Activated T-helper 1 cell treated with anti-CD3 and anti-CD28 coated beads, Interleukin-2, amount 50 U/mL, for 16 hours (primary cell): ENCODE results near the gene UBAC1.

Experiments used
- DNase-seq, 2 donors: peaks; one replicate each; pipeline ENCODE4 v3.0.0-alpha.2; 2020; ENCODE audit warnings: low read depth in 1 of 2, low spot score in 1 of 2

The UBAC1 gene

DNA sequence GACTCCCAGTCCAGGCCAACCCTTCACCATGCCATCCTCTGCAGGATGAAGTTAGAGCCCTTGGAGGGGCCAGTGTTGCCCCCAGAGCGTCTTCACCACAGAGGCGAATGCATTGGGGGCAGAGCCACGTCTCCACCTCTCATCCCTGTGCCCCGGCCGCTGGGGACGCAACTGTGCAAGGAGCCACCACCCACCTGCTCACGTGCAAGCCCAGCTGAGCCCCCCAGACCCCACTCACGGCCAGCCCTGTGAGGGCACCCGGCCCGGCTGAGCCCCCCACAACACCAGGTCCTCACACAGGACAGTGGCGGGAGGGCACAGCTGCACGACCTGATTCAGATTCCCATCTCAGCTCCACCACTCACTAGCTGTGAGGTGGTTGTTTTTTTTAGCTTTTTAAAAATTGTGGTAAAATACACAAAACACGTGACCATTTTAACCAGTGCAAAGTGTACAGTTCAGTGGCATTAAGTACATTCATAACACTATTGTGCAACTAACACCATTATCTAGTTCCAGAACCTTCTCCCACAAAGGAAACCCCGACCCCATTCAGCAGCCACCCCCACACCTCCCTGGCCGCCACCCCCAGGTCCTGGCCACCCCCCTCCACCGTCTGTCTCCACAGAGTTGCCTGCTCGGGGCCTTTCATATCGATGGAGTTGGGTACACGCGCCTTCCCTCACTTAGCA is 33.5 kb upstream of the UBAC1 start:
- DNase-seq: no peak

- no peak for DNase-seq
Observed at GRCh38 chr9:135993765-135994500, 32.8 kb upstream of the UBAC1 start.

DNA sequence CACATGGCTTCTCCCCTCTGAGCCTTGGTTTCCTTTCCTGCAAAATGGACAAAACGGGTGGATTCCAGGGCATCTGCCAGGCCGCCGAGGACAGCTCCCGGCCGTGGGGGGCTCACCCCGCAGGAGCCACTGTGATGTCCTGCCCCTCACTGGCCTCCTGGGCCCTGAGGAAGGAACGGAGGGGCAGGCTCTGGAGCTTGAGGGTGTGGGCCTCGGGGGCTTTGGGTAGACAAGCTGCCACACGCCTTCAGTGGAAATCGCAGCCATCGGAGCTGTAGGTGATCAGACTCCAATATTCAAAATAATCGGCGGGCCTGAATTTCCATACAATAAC is 32.2 kb upstream of the UBAC1 start:
- no peak for DNase-seq

DNA sequence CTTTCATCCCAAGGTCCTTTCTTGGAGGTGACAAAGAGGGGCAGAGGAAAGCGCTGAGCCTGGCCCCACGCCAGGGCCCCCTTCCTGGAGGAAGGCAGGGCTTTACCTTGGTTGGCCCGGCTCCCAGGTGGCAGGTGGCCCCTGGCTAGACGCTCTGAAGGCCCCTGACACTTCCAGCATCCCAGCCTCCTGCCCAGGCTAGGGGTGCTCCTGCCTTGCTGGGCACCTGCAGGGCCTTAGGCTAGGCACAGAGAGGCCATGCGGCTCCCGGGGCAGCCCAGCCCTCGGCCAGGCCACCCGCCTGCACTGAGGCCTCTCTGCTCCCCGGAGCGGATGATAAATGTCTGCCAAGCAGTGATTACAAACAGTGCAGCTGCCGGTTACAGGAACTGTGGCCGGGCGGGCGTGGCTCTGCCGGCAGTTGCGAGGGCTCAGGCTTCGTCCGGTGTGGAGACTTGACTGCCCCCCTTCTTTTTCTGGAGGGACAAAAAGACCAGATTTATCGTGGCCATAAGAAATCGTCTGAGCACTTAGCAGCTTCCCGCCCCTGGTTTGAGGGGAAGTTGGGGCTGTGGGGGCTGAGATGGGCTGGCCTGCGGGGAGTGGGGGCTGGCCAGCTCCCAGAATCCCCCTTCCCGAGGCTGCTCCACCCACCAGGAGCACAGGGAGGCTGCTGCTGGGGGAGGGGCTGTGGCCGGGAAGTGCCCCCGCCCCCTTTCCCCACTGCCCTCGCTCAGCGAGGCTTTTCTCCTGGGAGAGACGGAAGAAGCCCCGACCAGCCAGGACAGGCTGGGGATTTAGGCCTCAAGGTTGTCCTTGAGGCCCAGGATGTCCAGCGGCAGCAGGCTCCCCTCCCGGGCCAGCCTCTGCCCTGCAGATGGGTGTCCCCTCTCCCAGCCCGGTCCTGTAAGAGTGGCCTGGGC is 31.6 kb upstream of the UBAC1 start:
- no peak for DNase-seq

- DNase-seq: no peak
Observed at GRCh38 chr9:135991771-135992170, 30.6 kb upstream of the UBAC1 start.

DNA sequence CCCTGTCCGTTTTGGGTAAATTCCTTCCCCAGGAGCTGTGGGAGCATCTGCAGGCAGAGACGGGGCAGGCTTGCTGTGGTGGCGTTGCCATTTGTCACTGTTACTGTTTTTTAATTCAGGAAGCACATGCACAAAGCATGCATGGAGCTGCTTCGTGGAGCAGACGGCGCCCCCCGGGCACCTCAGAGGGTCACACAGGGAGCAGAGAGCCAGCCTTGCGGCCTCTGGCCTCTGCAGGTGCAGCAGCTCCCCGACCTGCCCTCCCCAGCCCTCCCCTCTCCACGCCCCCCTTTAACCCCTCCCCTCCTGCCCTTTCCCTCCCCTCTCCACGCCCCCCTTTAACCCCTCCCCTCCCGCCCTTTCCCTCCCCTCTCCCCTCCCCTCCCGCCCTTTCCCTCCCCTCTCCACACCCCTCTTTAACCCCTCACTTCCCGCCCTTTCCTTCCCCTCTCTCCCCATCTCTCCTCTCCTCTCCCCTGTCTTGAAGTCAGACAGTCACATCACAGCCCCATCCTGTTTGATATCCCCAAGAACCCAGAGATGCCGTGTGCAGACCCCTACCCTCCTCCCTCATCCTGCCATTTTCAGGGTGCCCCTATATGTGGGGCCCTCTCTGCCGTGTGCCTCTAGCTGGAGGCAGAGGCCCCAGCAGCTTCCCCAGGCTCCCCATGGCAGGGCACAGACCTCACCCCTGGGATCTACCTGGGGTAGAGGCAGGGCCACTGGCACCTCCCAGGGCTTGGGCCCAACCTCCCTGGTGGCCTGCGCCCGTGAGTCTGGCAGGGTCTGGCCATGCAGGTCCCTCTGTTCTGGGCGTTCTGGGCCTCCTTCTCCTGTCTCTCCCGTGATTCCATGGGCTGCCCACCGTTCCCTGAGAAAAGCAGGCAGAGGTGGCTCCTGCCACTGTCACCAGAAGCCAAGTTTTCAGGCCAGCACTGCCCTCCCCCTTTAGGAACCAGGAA is 29.6 kb upstream of the UBAC1 start:
- DNase-seq: peak in 1 of 2 donors; percentile 34

DNA sequence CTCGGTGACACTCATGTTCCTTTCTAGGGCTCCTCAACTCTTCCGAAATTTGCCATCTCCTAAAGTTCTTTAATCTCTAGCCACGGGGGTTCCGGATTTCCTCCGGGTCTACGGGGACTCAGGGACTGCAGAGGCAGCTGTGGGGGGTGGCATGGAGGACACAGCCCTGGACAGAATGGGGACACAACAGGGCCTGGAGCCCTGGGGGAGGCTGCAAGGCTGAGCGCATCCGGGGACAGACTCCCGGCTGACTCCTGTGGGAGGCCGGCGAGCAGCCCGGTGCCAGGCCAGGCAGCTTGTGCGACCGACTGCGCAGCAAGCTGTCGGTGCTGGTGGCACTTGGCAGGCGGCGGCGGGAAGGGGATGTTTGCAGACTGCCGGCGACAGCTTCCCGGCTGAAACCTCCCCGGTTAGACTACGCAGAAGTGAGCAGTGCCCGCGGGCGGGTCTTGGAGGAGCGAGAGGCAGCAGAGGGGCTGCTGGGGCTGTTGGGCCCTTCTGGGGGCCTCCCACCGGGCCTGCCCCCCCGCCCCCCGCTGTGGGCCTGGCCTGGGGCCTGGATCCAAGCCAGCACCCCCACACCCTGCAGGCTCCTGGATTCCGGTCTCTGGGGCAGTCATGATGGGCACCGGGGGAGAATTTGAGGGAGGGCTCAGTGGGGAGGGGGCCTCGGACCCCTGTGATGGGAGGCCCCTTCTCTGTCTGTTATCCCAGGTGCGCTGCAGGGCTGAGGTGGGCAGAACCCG is 28.7 kb upstream of the UBAC1 start:
- DNase-seq: no peak

GRCh38 chr9:135989157-135989556 is 28.0 kb upstream of the UBAC1 start:
- DNase-seq: no peak

- DNase-seq: no peak
Observed at GRCh38 chr9:135988493-135988892, 27.3 kb upstream of the UBAC1 start.

DNA sequence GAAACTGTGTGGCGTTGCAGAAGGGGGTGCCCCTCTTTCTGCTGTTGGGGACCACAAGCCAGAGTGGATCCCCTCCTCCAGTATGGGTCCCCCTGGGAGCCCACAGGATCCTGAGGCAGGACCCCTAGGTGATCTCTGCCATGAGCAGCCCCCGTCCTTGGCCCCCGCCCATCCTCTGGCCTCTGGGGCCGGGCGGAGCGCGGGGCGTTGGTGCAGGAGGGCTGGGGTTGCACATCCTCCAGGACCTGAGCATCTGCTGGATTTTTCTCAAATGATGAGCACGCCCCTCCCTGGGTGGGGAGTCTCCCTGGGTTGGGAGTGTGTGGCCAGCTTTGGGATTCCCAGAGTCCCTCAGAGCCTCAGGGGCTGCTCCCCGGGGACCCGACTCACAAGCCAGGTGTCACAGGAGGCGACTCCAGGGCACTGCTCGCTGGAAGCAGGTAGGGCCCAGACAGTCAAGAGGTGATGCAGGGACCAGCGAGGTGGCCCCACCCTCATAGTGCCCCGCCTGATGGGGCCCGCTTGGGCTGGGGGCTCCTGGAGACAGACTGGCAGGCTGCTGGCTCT is 26.7 kb upstream of the UBAC1 start:
- DNase-seq: no peak

GRCh38 chr9:135986605-135987004 is 25.4 kb upstream of the UBAC1 start:
- DNase-seq: no peak

DNA sequence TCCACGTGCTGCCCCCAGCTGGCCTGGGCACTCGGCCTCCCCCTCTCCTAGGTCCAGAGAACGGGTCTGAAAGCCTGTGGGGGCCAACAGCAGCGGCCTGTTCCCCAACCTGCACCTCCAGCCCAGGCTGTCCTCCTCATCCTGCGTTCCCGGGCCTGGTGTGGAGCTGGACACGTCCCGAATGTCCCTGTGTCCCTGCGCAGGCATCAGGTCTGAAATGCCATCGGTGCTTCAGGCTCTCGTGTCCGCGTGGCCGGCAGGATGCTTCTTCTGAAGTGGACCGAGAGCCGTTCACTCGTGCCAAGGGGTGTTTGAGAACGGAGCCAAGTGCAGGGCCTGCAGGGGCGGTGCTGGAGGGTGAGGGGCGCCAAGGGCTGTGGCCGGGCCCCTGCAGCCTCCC is 24.7 kb upstream of the UBAC1 start:
- no peak for DNase-seq

DNA sequence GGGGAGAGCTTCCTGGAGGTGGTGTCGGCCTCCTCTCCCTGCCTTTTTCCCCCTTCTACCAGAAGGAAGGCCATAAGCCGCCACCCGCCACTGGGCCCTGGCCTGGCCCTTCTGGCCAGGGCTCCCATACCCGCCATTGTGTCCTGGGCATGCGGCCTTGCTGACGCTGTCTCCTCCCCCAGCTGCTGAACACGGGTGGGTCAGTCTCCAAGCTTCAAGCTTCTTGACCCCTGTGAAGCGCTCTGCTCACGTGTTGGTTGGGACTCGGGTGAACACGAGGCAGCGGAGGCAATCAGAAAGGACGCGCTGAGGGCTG is 24.2 kb upstream of the UBAC1 start:
- no peak for DNase-seq

DNA sequence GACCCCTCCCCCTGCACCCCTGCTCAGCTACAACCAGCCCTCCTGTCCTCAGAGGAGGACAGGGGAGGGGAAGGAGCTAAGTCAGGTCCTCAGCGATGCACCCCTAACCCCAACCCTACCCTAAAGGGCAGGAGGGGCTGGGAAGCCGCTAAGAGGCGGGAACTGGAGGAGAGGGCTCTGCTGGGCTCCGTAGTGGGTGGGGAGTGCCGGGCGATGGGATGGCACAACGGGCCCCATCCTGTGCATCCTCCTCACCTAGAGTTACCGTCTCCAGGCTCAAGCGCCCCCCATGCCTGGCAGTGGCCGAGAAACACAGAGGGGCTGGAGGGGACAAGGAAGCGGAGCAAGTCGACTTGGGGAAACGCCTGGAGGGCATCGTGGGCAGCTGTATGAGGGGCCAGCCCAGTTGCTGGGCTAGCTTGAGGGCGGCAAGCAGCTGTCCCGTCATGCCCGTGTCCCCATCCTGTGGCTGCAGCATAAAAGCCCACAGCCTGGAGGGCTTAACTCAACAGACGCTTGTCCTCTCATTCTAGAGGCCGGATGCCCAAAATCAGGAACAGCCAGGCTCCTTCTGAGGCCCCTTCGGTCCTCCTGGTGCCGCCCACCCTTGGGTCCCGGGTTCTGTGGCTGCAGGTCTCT is 23.0 kb upstream of the UBAC1 start:
- DNase-seq: no peak

DNA sequence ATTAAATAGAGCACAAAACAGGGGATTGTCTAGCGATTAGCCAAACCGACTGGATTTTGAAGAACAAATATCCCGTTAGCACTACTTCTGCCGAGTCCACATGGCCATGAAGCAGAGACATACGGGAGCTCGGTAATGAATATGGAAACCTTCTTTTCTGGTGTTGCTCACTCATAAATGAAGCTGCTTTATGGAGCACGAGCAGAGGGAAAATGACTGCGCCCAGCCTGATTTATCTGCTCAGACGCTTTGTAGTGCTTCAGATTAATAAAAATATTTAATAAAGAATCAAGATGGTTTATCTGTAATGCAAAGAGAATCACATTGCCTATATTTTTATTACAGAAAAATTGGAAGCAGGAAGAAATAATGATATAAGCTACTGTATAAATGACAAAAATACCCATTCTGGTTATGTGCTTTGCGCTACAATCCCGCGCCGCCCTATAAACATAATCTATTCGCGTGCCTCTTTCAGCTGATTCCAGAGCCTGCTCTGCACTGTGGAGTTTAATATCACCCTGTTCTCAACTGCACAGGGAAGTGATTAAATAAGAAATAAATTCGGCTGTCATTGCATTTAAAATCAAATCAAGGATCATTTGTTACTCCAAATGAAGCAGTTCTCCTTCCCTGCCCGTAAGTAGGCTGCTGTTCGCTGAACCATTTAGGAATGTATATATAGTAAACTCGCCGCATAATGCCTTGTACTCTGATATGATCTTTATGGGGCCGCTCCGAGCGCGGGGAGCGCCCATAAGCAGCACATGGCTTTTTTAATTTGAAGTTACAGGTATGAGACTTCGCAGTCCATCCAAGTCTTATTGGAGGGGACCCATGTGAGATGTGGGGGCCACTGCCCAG is 22.3 kb upstream of the UBAC1 start:
- DNase-seq: no peak

DNA sequence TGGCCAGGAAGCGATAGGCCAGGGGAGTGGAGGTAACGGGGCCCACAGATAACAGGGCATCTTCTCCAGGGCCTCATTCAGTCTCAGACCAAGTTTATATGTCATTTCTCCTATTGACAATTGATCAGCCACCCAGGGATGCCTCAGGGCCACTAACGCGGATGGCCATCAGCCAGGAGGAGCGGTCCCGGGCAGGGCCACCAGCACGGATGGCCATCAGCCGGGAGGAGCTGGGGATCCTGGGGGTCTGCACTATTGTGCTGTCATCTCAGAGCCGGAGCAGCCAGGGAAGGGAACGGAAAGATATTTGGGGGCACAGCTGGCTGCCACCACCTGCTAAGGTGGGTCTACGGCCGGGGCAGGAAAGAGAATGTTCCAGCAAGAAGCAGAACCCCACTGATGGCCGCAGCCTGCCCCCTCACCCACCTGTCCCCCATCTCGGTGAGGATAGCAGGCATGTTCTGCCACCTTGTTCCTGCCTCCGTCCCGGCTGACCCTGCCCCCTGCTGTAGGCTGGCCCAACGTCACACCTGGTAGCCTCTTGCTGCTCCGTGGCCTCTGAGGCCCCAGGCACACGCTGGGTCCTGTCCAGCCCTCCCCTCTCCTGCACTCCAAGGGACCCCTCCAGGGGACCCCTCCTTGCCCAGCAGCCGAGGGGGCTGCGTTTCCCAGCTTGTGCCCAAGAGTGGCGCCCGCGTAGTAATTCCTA is 21.5 kb upstream of the UBAC1 start:
- DNase-seq: no peak

DNA sequence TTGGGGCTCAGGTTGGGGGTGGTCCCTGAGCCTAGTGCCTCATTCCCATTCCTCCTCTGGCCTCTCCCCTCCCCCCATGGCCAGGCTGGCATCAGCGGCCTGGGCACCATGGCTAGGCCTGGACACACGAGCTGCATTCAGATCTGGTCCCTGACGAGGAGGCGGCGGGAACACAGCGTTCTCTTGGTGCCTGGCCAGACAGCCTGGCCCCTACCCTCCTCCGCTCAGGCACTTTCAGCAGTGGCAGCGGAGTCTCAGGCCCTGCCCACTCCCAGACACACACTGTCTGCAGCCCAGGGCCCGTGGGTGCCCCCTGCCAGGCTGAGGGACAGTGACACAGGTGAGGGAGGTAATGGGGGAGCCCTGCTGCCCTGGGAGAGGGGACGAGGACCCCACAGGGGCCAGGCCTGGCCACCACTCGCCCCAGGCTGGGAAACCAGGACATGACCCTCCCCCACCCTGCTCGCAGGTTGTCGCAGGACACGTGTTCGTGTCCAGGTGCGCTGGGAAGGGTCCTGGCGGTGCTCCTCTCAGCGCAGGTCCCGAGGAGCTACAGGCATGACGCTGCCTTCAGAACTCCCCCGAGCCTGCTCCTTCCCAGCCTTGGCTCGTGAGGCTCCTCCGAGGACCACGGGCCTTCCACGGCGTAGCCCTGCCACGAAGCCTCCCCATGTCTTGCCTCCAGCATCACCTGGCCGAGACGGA is 19.9 kb upstream of the UBAC1 start:
- no peak for DNase-seq
